ENCODE data around the gene NR2F1-AS1. TPM values are rescaled to one million over a fixed set of nuclear protein-coding genes. Genes with fewer than 3 reads are reported as not detected.

The NR2F1-AS1 gene
- total RNA-seq, 1 experiment from 2014 or later, result 1.7 TPM

DNA sequence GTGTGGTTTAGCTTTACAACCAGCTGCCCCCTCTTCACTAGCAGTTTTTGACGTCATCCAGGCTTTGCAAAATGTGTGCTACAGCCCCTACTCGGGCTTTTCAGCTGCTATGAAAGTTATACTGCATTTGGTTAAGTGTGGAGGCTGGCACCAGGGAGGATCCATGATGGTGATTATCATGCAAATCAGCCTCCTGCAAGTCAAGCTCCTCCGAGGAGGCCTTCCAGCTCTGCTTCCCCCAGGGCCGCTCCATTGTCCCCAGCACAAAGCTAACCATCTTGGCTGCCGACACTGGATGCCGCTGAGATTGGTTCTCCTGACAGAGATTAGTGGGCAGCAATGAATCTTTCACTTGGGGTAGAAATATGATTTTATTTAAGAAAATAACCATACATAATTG is 159.6 kb downstream of the NR2F1-AS1 start:
- no peaks in the 10 kb centered on the region for H3K4me1 ChIP-seq (ENCODE audit: low read length)
- H3K79me2 ChIP-seq (ENCODE audit: low read length), result no peaks in the 10 kb centered on the region
- no peaks in the 10 kb centered on the region for H3K9me3 ChIP-seq (ENCODE audit: low read length)
- H3K4me3 ChIP-seq (ENCODE audit: low read length), result no peak overlapping the region
- H3K27ac ChIP-seq (ENCODE audit: low read length), result no peak overlapping the region
- no peak for DNase-seq
- H4K20me1 ChIP-seq (ENCODE audit: insufficient read depth, low read depth, low read length), result no peaks in the 10 kb centered on the region
- H3K36me3 ChIP-seq (ENCODE audit: insufficient read depth, low read length), result no peaks in the 10 kb centered on the region
- H2AFZ ChIP-seq (ENCODE audit: low read length), result no peak overlapping the region
- no peaks in the 10 kb centered on the region for H3K27me3 ChIP-seq (ENCODE audit: low read length)
- H3K4me2 ChIP-seq (ENCODE audit: low read depth, low read length, poor library complexity, severe bottlenecking), result no peak overlapping the region
- no peak overlapping the region for H3K9ac ChIP-seq (ENCODE audit: low read length)
- H3K9me2 ChIP-seq (replicated peaks; ENCODE audit: insufficient read depth, low read length), result no peaks in the 10 kb centered on the region

GRCh38 chr5:93417490-93417889 is 163.5 kb downstream of the NR2F1-AS1 start:
- H3K4me2 ChIP-seq (ENCODE audit: low read depth, low read length, poor library complexity, severe bottlenecking), result no peak overlapping the region
- no peak for DNase-seq
- no peaks in the 10 kb centered on the region for H3K27me3 ChIP-seq (ENCODE audit: low read length)
- H4K20me1 ChIP-seq (ENCODE audit: insufficient read depth, low read depth, low read length), result no peaks in the 10 kb centered on the region
- no peak overlapping the region for H3K9ac ChIP-seq (ENCODE audit: low read length)
- H3K36me3 ChIP-seq (ENCODE audit: insufficient read depth, low read length), result no peaks in the 10 kb centered on the region
- no peak overlapping the region for H2AFZ ChIP-seq (ENCODE audit: low read length)
- no peak overlapping the region for H3K27ac ChIP-seq (ENCODE audit: low read length)
- no peaks in the 10 kb centered on the region for H3K9me3 ChIP-seq (ENCODE audit: low read length)
- no peaks in the 10 kb centered on the region for H3K79me2 ChIP-seq (ENCODE audit: low read length)
- no peaks in the 10 kb centered on the region for H3K9me2 ChIP-seq (replicated peaks; ENCODE audit: insufficient read depth, low read length)
- no peaks in the 10 kb centered on the region for H3K4me1 ChIP-seq (ENCODE audit: low read length)
- no peak overlapping the region for H3K4me3 ChIP-seq (ENCODE audit: low read length)

GRCh38 chr5:93415819-93416218 is 165.2 kb downstream of the NR2F1-AS1 start:
- no peaks in the 10 kb centered on the region for H3K36me3 ChIP-seq (ENCODE audit: insufficient read depth, low read length)
- H3K9me3 ChIP-seq (ENCODE audit: low read length), result no peaks in the 10 kb centered on the region
- no peak overlapping the region for H3K4me3 ChIP-seq (ENCODE audit: low read length)
- no peak overlapping the region for H3K27ac ChIP-seq (ENCODE audit: low read length)
- no peaks in the 10 kb centered on the region for H3K4me1 ChIP-seq (ENCODE audit: low read length)
- no peaks in the 10 kb centered on the region for H3K79me2 ChIP-seq (ENCODE audit: low read length)
- no peak overlapping the region for H3K9ac ChIP-seq (ENCODE audit: low read length)
- no peaks in the 10 kb centered on the region for H4K20me1 ChIP-seq (ENCODE audit: insufficient read depth, low read depth, low read length)
- no peak overlapping the region for H3K4me2 ChIP-seq (ENCODE audit: low read depth, low read length, poor library complexity, severe bottlenecking)
- no peaks in the 10 kb centered on the region for H3K27me3 ChIP-seq (ENCODE audit: low read length)
- no peak for DNase-seq
- no peaks in the 10 kb centered on the region for H3K9me2 ChIP-seq (replicated peaks; ENCODE audit: insufficient read depth, low read length)
- H2AFZ ChIP-seq (ENCODE audit: low read length), result no peak overlapping the region

DNA sequence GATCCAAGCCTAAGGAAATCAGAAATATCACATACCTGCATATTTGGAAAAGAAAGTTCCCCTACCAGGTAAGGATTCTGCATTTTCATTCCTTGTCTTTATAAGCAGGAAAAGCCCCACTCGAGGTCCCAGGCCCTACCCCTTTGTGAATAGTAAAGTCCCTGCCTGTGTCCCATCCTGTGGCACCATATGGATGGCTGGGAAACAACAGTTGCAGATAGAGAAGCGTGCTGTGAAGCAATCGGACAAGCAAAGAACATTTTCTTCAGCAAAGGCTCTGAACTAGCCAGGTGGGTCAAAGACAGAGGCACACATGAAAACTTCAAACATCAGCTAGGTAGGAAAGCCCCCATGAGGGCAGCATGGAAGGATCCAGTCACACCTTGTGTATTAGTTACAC is 169.3 kb downstream of the NR2F1-AS1 start:
- no peaks in the 10 kb centered on the region for H3K36me3 ChIP-seq (ENCODE audit: insufficient read depth, low read length)
- H3K4me2 ChIP-seq (ENCODE audit: low read depth, low read length, poor library complexity, severe bottlenecking), result no peak overlapping the region
- no peaks in the 10 kb centered on the region for H3K79me2 ChIP-seq (ENCODE audit: low read length)
- no peaks in the 10 kb centered on the region for H3K9me2 ChIP-seq (replicated peaks; ENCODE audit: insufficient read depth, low read length)
- H3K27ac ChIP-seq (ENCODE audit: low read length), result no peak overlapping the region
- no peaks in the 10 kb centered on the region for H3K4me1 ChIP-seq (ENCODE audit: low read length)
- no peaks in the 10 kb centered on the region for H3K9me3 ChIP-seq (ENCODE audit: low read length)
- no peak overlapping the region for H3K4me3 ChIP-seq (ENCODE audit: low read length)
- no peaks in the 10 kb centered on the region for H4K20me1 ChIP-seq (ENCODE audit: insufficient read depth, low read depth, low read length)
- no peak overlapping the region for H2AFZ ChIP-seq (ENCODE audit: low read length)
- H3K27me3 ChIP-seq (ENCODE audit: low read length), result no peaks in the 10 kb centered on the region
- DNase-seq, result no peak
- no peak overlapping the region for H3K9ac ChIP-seq (ENCODE audit: low read length)

- H3K27ac ChIP-seq (ENCODE audit: low read length), result no peak overlapping the region
- no peaks in the 10 kb centered on the region for H3K9me3 ChIP-seq (ENCODE audit: low read length)
- no peaks in the 10 kb centered on the region for H3K27me3 ChIP-seq (ENCODE audit: low read length)
- H3K4me3 ChIP-seq (ENCODE audit: low read length), result no peak overlapping the region
- H3K9ac ChIP-seq (ENCODE audit: low read length), result no peak overlapping the region
- no peaks in the 10 kb centered on the region for H3K36me3 ChIP-seq (ENCODE audit: insufficient read depth, low read length)
- H3K4me2 ChIP-seq (ENCODE audit: low read depth, low read length, poor library complexity, severe bottlenecking), result no peak overlapping the region
- DNase-seq, result no peak
- no peaks in the 10 kb centered on the region for H3K4me1 ChIP-seq (ENCODE audit: low read length)
- no peak overlapping the region for H2AFZ ChIP-seq (ENCODE audit: low read length)
- H4K20me1 ChIP-seq (ENCODE audit: insufficient read depth, low read depth, low read length), result no peaks in the 10 kb centered on the region
- H3K79me2 ChIP-seq (ENCODE audit: low read length), result no peaks in the 10 kb centered on the region
- no peaks in the 10 kb centered on the region for H3K9me2 ChIP-seq (replicated peaks; ENCODE audit: insufficient read depth, low read length)
Measured at GRCh38 chr5:93409691-93410090, 171.3 kb downstream of the NR2F1-AS1 start.

DNA sequence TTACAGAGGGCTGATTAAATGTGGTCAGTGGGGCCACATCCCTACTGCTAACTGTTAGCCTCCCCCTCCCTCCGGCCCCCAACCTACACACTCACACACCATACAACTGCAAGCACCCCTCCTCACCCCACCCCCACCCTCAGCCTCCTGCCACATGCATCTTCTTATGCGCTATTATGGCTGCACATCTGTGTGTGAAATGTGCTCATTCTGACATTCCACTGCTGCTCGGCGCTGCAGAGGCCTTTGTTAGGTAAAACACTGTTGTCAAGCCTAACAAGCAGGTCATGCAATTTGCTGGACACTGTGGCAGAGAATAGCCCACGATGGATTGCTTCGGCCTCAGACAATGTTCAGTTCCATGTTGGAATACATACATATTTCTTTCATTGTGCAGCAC is 173.6 kb downstream of the NR2F1-AS1 start:
- Histone ChIP-seq H3K27me3 (ENCODE audit: low read length) (0 out of 2 replicates have a peak, but pooled peaks cover 2% of the 10 kb centered on the region), H3K4me3 (ENCODE audit: low read length) (no peak overlapping the region), H3K27ac (ENCODE audit: low read length) (no peak overlapping the region), H3K4me1 (ENCODE audit: low read length) (no peaks in the 10 kb centered on the region), H2AFZ (ENCODE audit: low read length) (no peak overlapping the region), H3K79me2 (ENCODE audit: low read length) (no peaks in the 10 kb centered on the region), H3K9me2 (replicated peaks; ENCODE audit: insufficient read depth, low read length) (no peaks in the 10 kb centered on the region), H3K4me2 (ENCODE audit: low read depth, low read length, poor library complexity, severe bottlenecking) (no peak overlapping the region), H3K36me3 (ENCODE audit: insufficient read depth, low read length) (no peaks in the 10 kb centered on the region), H3K9me3 (ENCODE audit: low read length) (no peaks in the 10 kb centered on the region), H4K20me1 (ENCODE audit: insufficient read depth, low read depth, low read length) (no peaks in the 10 kb centered on the region), H3K9ac (ENCODE audit: low read length) (no peak overlapping the region)
- DNase-seq, result no peak

DNA sequence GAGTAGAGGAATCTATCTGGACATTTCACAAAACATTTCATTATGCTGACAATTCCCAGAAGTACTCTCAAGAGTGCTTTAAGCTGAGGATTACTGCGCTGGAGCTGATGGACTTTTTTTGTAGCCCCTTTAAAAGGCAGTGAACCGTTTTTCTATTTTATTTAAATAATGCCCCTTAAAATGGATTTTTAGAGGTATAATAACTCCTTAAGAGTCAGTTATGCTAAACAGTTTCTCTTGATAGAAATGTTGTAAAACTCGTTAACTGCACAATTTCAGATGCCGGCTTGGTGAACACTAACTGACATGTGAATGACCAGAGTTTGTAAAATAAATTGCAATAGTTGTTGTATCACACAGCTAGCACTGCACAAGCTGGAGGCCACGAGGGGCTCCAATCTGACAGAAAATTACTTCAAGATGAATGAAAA is 174.0 kb downstream of the NR2F1-AS1 start:
- Histone ChIP-seq H4K20me1 (ENCODE audit: insufficient read depth, low read depth, low read length) (no peaks in the 10 kb centered on the region), H3K4me3 (ENCODE audit: low read length) (no peak overlapping the region), H2AFZ (ENCODE audit: low read length) (no peak overlapping the region), H3K9me2 (replicated peaks; ENCODE audit: insufficient read depth, low read length) (no peaks in the 10 kb centered on the region), H3K4me1 (ENCODE audit: low read length) (no peaks in the 10 kb centered on the region), H3K36me3 (ENCODE audit: insufficient read depth, low read length) (no peaks in the 10 kb centered on the region), H3K27ac (ENCODE audit: low read length) (no peak overlapping the region), H3K27me3 (ENCODE audit: low read length) (0 out of 2 replicates have a peak, but pooled peaks cover 2% of the 10 kb centered on the region), H3K9me3 (ENCODE audit: low read length) (no peaks in the 10 kb centered on the region), H3K9ac (ENCODE audit: low read length) (no peak overlapping the region), H3K4me2 (ENCODE audit: low read depth, low read length, poor library complexity, severe bottlenecking) (no peak overlapping the region), H3K79me2 (ENCODE audit: low read length) (no peaks in the 10 kb centered on the region)
- DNase-seq, result no peak

GRCh38 chr5:93404246-93404645 is 176.8 kb downstream of the NR2F1-AS1 start:
- H3K4me1 ChIP-seq (ENCODE audit: low read length), result no peaks in the 10 kb centered on the region
- no peaks in the 10 kb centered on the region for H3K9me2 ChIP-seq (replicated peaks; ENCODE audit: insufficient read depth, low read length)
- no peaks in the 10 kb centered on the region for H3K9me3 ChIP-seq (ENCODE audit: low read length)
- H3K4me3 ChIP-seq (ENCODE audit: low read length), result no peak overlapping the region
- H3K27ac ChIP-seq (ENCODE audit: low read length), result no peak overlapping the region
- H3K79me2 ChIP-seq (ENCODE audit: low read length), result no peaks in the 10 kb centered on the region
- 0 out of 2 replicates have a peak, but pooled peaks cover 2% of the 10 kb centered on the region for H3K27me3 ChIP-seq (ENCODE audit: low read length)
- DNase-seq, result no peak
- no peak overlapping the region for H2AFZ ChIP-seq (ENCODE audit: low read length)
- H3K4me2 ChIP-seq (ENCODE audit: low read depth, low read length, poor library complexity, severe bottlenecking), result no peak overlapping the region
- no peak overlapping the region for H3K9ac ChIP-seq (ENCODE audit: low read length)
- no peaks in the 10 kb centered on the region for H4K20me1 ChIP-seq (ENCODE audit: insufficient read depth, low read depth, low read length)
- H3K36me3 ChIP-seq (ENCODE audit: insufficient read depth, low read length), result no peaks in the 10 kb centered on the region
